Fibroblast of the conjunctiva (primary cell): ENCODE data around the gene CCDC116.
"Not testable (repeated sequence)": the region's sequence is repeated elsewhere in the genome, so short reads cannot be mapped to it uniquely, and the experiment has no call there.

Experiments
- DNase-seq: peaks from one replicate; pipeline ENCODE4 v3.0.0-alpha.2; 2010; ENCODE audit warnings: low read depth

The CCDC116 gene

DNA sequence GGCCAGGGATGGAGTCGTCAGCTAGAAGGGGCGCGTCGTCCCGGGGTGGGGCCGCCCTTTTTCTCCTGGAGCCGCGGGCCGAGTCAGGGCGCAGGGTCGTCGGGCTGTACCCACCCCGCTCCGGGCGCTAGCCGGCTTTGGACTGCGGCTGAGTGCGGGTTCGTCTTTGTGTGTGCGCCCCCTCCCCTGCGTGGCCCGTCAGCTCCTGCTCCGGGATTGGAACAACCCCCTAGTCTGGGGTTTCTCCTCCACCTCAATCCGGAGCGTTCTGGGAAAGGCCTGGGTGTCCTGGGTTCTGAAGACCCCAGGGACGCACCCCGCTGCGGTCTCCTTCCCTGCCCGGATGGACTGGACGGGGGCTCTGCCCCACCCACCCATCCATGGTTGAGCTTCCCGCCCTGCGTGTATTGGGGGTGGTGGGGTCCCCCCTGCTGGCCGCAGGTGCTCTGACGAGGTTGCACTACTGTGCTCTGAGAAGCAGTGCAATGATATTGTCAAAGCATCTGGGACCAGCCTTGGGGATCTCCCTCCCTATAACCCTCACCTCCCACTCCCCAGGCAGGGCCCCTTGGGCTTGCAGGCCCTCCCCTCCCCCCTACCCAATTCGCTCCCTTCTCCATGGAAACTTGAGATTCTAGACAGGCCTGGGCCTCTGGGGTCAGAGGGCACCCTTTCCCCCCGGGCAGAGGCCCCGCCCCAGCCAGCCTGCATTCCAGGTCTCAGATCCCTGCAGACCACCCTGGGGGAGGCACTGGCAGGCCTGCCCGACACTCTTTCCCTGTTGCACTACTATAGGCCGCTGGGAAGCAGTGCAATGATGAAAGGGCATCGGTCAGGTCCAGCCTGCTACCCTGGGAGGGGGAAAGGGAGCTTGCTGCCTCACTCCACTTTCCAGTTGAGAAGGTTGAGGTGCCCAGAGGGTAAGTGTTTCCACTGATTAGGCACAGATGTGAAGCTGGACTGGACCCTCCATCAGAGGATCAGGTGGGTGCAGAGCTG lies 20.3 kb downstream of the CCDC116 start:
- no peak for DNase-seq

DNA sequence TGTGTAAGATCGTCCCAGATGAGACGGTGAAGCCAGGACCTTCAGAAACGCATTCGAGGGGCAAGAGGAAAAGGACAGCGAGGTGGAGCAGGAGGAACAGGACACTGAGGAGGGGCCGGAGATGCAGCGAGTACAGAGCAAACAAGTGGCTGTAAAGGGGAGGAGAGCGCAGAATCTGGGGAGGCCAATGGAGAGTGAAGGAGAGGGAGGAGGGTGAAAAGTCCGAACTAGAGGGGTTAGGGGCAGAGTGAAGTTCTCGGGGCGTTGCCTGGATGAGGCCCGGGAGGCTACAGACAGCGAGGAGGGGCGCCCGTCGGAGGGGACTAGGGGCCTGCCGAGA lies 24.4 kb downstream of the CCDC116 start:
- DNase-seq = no peak

GRCh38 chr22:21657360-21658032 lies 24.9 kb downstream of the CCDC116 start:
- peak; percentile 9 for DNase-seq

DNA sequence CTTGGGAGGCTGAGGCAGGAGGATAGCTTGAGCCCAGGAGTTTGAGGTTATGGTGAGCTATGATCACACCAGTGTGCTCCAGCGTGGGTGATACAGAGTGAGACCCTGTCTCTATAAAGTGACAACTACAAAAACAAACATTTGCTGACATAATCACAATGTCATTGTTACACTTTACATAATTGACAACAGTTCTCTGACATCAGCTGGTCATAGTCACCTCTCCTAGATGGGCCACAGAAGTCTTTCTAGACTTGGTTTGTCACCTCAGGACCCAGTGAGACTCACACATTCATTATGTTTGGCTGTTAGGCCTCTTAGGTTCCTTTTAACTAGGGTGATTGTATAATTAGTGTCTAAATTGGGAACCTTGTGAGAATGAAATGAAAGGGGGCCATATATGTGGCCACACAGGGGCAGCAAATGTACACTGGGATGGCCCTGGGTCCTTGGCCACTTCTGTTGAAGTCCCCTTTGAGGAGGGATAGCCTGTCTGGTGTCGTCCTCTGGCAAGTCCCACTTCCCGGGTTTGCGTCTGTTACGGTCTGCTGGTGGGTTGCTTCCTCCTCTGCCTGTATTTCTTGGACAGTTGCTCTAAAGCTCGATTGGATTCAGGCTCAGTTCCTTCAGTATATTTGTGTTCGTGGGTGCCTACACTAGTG lies 27.4 kb downstream of the CCDC116 start:
- no peak for DNase-seq

GRCh38 chr22:21660904-21661303 lies 28.3 kb downstream of the CCDC116 start:
- DNase-seq = no peak

DNA sequence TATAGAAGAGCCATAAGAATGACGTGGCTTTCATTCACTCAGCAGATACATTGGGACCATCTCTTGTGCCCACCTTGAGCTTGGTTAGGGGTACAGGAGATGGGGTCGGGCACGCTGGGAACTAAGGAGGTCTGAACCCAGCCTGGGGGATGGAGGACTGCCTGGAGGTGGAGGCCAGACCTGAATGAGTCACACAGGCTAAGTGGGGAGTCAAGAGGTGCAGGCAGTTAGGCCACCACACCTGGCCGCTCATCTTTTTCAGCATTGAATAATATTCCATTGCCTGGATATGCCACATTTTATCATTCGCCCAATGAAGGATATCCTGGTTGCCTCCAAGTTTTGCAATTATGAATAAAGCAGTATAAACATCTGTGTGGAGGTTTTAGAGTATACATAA lies 29.4 kb downstream of the CCDC116 start:
- DNase-seq = no peak

GRCh38 chr22:21663738-21664137 lies 31.2 kb downstream of the CCDC116 start:
- no peak for DNase-seq

GRCh38 chr22:21665047-21665851 lies 32.7 kb downstream of the CCDC116 start:
- no peak for DNase-seq

- DNase-seq = no peak
Observed at GRCh38 chr22:21666786-21667185, 34.2 kb downstream of the CCDC116 start.

GRCh38 chr22:21669026-21669425 lies 36.5 kb downstream of the CCDC116 start:
- no peak for DNase-seq

DNA sequence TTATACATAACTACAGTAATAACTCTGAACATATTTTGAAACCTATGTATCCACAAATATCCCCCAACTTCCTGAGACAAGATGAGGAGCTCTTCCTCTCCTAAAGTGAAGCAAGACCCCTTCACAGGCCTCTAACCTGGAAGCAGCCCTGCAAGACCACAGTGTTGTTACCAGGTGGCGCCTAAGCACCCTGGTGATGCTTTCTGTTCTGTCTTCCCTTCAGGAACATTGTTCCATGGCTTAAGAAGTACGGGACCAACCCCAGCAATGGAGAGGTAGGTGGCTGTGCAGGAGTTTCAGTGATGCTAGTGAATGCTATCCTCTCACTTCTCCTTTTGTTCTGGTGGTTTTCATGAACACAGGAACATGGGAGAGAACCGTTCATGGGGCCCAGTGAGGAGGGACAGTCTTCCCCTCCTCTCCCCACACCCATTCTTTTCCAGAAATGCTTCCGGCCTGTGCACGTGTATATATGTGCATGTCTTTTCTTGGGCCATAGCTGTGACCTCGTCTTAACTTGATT lies 39.6 kb downstream of the CCDC116 start:
- no peak for DNase-seq

DNA sequence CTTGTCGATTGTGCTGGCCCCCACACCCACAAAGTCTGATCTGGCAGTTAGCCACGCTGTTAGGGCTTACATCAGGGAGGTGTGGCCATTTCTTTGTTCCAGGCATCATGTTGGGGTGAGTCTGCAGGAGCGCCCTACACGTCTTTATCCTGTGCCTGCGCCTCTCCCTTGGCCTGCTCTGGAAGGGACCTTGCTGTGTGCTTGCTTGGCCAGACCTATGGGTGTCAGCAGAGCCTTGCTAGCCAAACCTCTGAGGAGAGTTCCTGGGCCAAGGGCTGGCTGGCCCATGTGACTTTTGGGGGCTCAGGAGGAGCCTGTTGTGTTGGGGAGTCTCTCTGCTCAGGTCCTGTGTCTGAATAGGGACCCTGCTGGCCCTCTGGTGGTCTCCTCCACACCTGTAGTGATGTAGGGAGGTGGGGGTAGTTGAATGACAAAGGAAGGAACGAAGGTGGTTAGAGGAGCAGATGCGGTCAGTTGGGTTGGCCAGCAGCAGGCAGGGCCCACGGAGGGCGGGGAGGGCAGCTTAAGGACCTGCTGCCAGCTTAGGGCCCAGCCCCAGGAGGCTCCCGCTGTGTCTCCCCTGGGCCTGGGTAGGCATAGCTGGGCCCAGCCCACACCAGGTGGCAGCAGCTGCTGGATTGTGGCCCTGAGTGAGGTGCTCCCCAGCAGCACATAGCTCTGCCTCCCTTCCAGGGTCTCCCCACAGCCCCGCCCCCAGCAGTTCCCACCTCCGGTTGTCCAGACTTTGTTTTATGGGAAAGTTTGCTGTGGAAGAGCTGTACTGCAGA lies 41.2 kb downstream of the CCDC116 start:
- no peak for DNase-seq

- no peak for DNase-seq
Observed at GRCh38 chr22:21674638-21675245, 42.2 kb downstream of the CCDC116 start.

- DNase-seq = no peak
Observed at GRCh38 chr22:21677606-21678443, 45.3 kb downstream of the CCDC116 start.

DNA sequence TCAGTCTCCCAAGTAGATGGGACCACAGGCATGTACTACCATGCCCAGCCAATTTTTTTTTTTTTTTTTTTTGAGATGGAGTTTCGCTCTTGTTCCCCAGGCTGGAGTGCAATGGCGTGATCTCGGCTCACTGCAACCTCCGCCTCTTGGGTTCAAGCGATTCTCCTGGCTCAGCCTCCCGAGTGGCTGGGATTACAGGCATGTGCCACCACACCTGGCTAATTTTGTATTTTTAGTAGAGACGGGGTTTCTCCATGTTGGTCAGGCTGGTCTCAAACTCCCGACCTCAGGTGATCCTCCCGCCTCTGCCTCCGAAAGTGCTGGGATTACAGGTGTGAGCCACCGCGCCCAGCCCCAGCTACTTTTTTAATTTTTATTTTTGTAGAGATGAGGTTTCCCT lies 46.3 kb downstream of the CCDC116 start:
- DNase-seq = not testable (repeated sequence)

GRCh38 chr22:21679383-21679782 lies 46.8 kb downstream of the CCDC116 start:
- DNase-seq = no peak

- no peak for DNase-seq
Observed at GRCh38 chr22:21680830-21681565, 48.4 kb downstream of the CCDC116 start.

GRCh38 chr22:21681566-21682370 lies 49.2 kb downstream of the CCDC116 start:
- no peak for DNase-seq
